ENCODE measurements around the gene SERF2.

GRCh38 chr15:43792761-43793476, 799 bp downstream of the SERF2 start:
- TF ChIP-seq GATA2 (IDR thresholded peaks at IDR 0.05; ENCODE audit: low read depth, low read length), result no peak
- no peak for TF ChIP-seq GATA3 (IDR thresholded peaks at IDR 0.05; ENCODE audit: low read depth, low read length)

Data from SH-SY5Y (cell line).